ENCODE results near the gene PCBD2.

- TF ChIP-seq POLR2A (IDR thresholded peaks at IDR 0.05; ENCODE audit: low read depth, low read length) = no peak
- TF ChIP-seq RAD21 (IDR thresholded peaks at IDR 0.05; ENCODE audit: low read length) = no peak
- no peak for TF ChIP-seq CHD1 (IDR thresholded peaks at IDR 0.05; ENCODE audit: low read depth, low read length)
- no peak for TF ChIP-seq CTCF (conservative IDR thresholded peaks at IDR 0.05; ENCODE audit: low read depth, low read length)
- no peak for TF ChIP-seq CEBPB (IDR thresholded peaks at IDR 0.05; ENCODE audit: low read depth, low read length)
These were observed 89.7 kb downstream of the PCBD2 start for GRCh38 chr5:134994560-134995156.

Measured in IMR-90 (cell line).